A549 (cell line): Measurements from ENCODE around the gene KIAA1755.

Experiments used
- ESRRA ChIP-seq: fragments of 150-350 bp; IDR thresholded peaks from 2 replicates; pipeline ENCODE4 v1.6.1; 2014; ENCODE audit warnings: mild to moderate bottlenecking, low read length, borderline replicate concordance
- HOXB13 ChIP-seq: fragments of 250-450 bp; sonication (Bioruptor Pico); IDR thresholded peaks from 2 replicates; pipeline ENCODE4 v1.5.0; 2020; ENCODE audit warnings: low read depth, mild to moderate bottlenecking, moderate library complexity
- POLR2A ChIP-seq: IDR thresholded peaks from 2 replicates; pipeline ENCODE4 v1.6.1; 2012; ENCODE audit warnings: mild to moderate bottlenecking, low read length
- REST ChIP-seq: fragments of 200-600 bp; sonication (generic); IDR thresholded peaks from 2 replicates; pipeline ENCODE4 v1.6.1; 2016; ENCODE audit warnings: antibody characterized with exemption, mild to moderate bottlenecking, moderate library complexity

- TF ChIP-seq REST (no peak), HOXB13 (CRISPR knock-in tag) (no peak), POLR2A (no peak), ESRRA (no peak)
These were observed 44.3 kb downstream of the KIAA1755 start for GRCh38 chr20:38216201-38216600.
